CD4-positive, alpha-beta T cell treated with Interleukin-6 at 100 ng/mL for 8 hours (primary cell): ENCODE data around the gene NR2C2.

Experiments
- DNase-seq: peaks from one replicate; pipeline ENCODE4 v3.0.0-alpha.2; 2020; ENCODE audit warnings: mixed read lengths, low spot score

Gene NR2C2

DNA sequence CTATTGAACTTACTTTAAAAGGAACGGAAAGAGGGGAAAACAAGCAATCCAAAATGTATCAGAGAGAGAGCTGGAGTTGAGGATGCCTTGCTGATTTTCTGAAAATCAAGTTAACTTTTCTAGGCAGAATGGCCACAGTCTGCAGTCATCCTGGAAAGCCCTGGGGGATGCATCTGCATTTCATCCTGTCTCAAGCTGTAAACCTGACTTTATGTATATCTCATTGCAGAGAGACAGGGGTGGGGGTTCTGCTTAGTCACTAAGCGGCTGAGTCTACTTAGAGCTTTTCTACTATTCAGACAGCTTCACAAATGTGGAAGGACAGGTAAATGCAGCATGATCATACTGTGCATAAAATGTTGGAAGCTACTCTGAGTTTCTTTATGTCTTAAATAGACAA is 76.3 kb downstream of the NR2C2 start:
- DNase-seq, result no peak

DNA sequence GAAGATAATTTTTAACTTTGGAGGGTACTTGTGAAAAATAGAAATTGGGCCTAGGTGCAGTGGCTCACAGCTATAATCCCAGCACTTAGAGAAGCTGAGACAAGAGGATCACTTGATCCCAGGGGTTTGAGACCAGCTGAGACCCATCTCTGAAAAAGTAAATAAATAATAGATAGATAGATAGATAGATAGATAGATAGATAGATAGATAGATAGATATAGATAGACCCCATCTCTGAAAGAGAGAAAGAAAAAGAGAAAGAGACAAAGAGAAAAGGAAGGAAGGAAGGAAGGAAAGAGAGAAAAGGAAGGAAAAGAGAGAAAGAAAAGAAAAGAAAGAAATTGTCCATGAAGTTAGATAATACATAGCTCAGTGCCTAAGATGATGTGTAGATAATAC is 82.2 kb downstream of the NR2C2 start:
- no peak for DNase-seq

DNA sequence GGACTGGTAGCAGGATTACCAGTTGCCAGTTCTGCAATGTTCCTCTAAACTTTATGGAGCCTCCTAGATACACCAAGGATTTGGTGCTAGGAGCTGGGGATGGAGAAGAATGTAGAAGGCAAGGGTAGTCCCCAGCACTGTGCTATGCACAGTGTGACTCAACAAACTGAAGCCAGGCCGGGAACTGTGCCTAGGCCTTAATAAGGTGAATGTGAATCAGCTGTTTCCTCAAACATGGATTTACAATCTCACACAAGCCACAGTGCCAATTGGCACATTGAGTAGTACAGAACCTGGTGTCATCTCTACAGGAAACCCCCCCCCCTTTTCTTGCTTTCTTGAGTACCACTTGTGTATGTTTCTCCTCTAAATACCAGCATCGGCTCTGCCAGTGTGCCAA is 85.3 kb downstream of the NR2C2 start:
- no peak for DNase-seq

DNA sequence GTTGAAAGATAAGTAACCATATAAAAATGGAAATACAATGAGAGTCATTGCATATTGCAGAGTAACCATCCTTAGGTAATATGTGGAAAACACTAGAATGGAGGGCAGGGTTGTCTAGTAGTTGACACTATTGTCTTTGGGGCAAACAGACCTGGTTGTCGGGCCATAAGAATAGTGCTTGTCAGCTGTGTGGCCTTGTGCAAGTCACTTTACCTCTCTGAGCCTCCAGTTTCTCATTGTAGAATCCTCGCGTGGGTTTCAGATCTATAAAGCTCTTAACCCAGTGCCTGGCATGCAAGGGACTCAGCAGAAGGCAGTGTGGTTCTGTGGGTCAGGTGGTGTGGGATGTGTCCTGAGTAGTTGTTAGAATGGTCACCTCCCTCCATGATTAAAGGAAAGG is 85.7 kb downstream of the NR2C2 start:
- no peak for DNase-seq

DNA sequence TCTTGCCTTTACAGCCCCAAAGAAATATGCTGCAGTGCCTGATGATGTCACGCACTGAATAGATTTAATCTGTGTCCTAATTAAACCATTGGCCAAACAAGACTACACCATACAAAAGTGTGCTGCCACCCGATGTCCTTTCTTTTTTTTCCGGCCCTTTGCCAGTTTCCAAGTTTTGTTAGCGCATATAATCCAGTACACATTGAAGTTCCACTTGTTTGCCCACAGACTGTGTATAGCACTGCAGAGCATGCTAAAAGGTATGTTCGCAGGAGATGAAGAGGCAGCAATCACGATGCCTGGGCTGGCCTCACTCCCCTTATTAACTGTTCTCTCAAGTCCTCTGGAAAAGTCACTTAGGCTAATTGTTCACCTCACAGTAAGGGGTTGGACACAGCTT is 90.9 kb downstream of the NR2C2 start:
- no peak for DNase-seq

DNA sequence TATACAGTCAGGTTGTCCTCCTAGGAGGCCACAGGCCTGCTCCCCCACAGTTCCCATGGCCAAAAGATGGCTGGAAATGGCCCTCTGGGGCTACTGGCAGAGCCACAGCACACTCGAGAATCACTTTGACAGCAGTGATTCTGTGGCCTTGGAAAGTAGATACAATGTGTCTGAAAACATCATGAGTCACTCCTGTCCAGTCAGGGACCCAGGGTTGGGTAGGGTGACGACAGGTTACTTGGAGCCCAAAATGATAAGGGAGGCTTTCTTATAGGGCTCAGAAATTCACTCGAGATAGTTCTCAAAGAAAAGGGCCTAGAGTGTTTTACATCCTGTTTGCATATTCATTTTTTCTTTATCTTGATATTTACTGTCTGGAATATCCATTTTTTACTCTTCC is 93.5 kb downstream of the NR2C2 start:
- DNase-seq, result no peak

DNA sequence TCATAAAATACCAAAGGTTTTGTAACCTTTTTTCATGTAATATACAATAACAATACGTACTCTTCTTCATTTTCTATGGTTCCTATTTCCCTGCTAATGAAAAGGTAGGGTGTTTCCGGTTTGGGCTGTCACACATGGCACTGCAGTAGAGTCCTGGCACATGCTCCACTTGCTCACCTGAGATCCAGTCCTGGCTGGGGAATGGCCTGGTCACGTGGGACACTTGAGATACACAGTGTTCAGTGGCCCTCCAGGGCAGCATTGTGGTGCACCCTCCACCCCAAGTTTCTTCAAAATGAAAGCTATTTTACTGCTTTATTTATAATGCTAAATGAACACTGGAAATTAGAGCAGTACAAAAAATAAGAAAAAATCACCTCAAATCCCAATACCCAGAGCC is 94.6 kb downstream of the NR2C2 start:
- DNase-seq, result no peak

DNA sequence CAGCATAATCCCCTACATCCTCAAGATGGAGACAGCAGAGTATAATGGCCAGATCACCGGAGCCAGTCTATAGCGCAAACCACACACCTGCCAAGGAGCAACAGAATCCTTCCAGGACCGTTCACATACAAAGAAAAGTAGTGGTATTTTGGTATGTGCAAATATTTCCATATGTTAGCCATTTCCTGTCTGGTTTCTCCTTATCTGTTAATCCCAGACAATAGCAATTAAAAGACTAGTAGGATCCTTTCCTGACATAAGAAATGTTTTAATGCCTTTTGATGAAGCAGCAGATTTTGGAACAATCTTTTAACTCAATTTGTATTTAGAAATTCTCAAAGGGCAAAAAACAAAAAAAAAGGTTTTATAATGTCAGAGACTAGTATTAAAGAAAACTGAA is 95.6 kb downstream of the NR2C2 start:
- no peak for DNase-seq

DNA sequence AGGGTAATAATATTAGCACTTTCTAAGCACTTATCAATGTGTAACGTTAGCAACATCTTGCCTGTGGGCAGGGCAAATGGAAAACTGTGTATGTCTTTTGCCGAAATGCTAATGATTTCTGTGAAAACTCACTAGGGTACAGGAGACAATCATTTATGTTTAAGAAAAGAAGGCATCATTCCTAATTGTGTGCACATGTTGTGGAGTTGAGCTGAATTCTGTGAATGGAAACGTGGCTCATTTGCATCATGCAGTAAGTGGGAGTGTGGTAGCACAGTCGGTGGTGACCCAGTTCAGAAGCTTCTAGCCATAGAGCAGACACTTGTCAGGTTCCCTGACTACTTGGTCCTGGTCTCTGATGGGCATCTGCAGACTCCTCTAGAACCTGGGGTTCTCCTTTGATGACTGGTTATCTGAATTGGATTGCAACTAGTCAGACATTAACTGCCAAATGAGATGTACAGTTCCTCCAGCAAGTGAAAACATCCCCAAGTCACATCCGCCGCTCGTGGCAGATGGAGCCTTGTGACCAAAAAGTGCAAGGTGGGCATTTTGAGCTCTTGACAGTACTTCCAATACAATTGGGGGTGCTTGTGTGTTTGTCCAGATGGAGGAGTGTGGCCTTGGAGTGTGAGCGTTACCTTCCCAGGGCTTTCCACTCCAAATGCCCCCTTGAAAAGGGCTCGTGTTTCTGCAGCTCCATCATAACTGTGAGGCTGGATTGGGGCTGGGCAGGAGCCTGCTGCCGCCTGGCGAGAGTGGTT is 96.2 kb downstream of the NR2C2 start:
- DNase-seq, result no peak

DNA sequence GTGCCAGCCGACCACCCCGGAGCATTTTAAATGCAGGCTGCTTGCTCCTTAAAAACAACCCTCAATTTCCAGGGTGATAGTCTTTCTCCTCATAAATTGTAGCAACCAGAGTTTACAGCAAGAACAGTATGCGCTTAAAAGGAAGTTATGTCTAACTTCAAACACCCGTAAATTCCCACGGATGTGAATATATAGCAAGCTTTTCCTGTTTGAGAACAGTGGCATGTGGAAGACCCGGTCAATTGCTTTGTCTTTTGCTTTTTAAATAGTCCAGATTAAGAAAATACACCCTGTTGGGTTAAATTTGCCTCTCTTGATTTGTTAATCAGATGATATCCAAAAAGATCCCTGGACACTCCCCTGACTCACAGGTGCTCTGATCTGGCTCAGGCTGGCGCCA is 96.9 kb downstream of the NR2C2 start:
- DNase-seq, result no peak

DNA sequence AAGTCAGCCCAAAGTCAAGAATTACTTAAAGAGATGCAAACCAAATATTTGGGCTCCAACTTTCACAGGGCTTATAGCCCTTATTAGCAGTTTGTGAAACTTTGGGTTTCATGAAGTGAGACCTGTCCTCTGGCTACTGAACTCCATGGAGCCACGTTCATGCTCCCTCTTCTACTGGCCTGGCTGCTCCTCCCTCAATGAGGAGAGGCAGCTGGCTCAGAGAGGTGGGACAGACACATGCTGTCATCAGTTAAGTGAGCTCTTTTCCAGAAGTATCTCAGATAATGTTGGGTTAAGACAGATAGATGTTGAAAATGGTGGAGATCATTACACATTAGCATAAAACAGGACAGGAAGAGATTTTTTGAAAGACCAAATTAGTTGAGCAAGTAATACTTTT is 98.3 kb downstream of the NR2C2 start:
- DNase-seq, result no peak

DNA sequence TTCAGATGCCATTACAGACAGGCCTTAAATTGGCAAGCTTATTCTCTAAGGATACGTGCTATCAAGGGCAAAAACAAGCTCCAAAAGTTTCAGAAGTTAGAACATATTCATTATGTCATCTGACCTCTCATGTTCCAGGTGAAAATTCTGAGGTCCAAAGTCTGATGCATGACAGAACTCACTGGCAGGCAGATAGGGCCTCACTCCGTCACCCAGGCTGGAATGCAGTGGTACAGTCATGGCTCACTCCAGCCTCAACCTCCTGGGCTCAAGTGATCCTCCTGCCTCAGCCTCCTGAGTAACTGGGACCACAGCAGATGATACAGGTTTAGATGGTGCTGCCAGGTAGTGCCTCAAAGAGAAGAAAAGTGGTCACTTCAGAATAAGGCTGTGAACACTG is 102.2 kb downstream of the NR2C2 start:
- DNase-seq, result no peak

DNA sequence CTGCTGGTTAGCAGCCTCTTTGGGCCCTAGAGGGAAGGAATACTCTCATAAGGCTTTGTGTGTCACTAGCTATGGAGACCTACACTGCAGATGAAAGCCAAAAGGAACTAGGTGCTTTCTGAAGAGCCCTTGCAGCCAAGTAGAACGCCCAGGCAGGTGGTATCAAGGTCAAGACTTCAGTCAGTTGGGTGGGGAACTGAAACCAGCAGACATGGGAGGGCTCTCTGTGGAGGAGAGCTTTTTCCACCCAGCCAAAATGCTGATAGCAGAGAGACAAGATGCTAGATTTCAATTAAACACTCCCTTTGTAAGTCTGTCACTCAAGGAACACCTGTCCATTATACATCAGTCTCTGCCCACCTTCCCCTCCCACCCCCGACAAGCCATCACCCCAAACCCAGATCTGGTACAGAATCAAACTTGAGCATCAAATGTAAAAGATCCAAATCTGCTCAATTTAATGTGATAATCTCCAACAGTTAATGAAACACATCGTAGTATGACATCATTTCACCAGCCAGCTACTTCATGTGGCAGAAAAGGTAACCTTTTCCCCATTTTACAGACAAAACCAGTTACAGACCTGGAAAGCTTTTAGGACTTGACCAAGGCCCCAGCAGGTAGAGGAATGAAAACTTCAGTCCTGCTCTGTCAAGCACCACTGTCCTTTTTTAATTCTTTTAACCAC is 103.2 kb downstream of the NR2C2 start:
- no peak for DNase-seq

DNA sequence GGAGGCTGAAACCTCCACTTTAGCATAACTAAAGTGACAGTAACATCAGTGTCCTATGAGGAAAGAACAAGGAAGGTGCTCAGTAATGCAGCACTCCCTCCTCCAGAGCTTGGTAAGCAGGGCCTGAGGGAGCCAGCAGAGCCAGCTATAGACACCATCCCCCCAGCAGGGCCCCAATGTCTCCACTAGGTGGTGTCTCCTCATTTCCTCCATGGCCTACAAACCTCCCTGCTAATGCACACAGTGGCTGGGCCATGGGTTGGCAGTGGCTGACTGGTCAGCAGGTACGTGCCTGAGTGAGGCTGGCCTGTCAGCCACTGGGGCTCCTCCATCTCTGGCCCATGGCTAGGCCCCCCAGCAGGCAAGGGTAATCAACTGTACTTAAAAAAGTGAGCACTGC is 104.1 kb downstream of the NR2C2 start:
- DNase-seq, result no peak

DNA sequence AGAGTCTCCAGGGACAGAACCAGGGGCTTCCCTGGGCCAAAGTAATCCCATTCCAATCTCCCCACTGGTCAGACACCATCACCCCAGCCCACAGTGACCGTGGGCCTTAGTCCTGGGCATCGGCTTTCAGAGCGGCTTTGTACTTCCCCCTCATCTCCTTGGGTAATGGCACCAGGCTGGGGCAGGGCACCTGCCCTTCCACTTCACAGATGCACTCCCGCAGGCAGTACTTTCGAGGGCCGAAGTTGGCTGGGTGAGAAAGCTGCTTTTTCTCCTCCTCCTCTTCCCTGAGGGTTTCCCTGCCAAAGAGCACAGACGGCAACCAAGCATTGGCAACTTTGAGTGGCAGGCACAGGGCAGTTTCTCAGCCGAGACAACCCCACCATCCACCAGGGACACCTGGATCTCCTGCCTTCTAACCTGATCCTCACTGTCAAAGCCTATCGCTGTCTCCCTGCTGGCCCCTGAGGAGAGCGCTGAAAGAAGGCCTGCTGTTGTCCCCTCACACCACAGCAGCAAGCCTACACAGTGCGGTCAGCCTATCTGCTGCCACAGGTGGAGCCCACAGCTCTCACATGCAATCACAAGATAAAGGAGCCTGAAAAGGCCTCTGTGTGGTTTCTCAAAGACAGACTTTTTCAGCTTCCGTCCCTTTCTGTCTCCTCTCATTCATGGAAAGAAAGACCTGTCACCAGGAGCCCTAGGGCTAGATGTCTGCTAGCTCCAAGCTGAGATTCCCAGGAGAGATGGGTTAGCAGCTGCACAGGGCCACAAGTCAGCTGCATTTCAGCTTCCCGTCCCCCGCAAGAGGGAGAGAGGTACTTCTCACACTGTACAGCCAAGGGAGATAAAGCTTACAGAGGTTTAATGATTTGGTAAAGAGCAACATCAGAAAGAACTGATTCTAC is 105.2 kb downstream of the NR2C2 start:
- no peak for DNase-seq

DNA sequence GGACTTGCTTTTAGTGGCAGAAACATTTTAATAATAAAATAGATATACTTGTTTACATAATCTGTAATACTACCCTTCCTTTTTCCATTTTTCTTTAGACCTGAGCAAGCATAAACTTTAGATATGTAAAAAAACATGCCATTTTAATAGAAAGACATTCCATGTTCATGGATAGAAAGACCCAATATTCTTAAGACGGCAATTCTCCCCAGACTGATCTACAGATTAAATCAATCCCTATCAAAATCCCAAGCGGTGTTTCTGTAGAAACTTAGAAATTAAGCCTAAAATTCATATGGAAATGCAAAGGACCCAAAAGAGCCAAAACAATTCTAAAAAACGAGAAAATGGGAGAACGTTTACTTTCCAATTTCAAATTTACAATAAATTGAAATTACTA is 106.2 kb downstream of the NR2C2 start:
- no peak for DNase-seq

DNA sequence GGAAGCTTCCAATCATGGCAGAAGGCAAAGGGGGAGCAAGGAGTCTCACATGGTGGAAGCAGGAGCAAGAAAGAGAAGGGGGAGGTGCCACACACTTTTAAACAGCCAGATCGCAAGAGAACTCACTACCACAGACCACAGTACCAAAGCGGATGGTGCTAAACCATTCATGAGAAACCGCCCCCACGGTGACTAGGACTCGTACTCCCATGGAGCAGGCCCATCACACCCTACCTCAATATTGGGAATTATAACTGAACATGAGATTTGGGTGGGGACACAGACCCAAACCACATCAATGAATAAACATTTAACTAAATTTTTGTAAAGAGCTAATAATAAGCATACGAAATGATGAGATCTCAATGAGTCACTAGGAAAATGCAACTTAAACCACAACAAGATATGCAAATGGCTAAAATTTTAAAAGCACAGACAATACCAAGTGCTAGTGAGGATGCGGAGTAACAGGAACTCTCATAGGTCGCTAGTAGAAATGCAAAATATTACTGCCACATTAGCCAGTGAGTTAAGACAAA is 107.7 kb downstream of the NR2C2 start:
- DNase-seq, result no peak

DNA sequence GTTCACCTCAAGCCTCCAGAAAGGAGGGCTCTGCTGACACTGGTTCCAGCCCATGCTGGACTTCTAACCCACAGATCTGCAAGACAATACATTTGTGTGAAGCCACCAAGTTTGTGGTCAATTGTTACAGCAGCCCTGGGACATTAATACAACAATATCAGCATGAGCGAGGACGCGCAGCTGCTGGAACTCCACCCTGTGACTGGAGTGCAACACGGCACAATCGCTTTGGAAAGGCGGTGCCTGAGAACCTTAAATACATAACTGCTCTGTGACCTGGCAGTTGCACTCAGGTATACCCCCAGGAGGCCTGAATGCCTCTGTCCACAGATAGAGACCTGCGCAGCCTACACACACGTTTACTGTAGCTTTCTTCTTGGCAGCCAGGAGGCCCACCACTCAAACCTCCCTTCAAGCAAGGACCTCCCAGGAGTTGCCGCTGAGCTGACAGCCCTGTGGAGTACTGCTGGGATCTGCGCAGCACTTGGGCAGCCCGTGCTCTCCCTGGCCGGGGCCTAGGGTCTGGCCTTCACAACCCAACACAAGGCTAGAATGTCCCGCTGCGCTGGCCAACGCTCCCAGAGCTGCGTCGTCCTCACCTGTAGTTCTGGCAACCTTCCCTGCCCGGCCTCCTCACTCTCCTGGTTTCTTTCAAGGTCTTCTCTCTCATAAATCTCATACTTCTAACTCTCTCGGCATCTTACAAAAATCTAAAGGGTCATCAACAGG is 109.5 kb downstream of the NR2C2 start:
- no peak for DNase-seq

DNA sequence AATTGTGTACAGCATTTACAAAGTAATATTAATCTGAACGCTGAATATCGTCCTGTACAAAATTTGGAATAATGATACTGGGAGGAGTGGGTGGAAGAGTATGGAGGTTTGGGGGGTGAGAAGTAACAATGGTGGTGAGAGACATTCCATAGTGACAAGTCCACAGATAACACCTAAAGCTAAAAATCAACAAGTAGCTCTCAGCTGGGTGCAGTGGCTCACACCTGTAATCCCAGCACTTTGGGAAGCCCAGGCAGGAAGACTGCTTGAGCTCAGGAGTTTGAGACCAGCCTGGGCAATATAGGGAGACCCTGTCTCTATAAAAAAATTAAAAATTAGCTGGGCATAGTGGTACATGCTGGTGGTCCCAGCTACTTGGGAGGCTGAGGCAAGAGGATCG is 112.6 kb downstream of the NR2C2 start:
- DNase-seq, result no peak

DNA sequence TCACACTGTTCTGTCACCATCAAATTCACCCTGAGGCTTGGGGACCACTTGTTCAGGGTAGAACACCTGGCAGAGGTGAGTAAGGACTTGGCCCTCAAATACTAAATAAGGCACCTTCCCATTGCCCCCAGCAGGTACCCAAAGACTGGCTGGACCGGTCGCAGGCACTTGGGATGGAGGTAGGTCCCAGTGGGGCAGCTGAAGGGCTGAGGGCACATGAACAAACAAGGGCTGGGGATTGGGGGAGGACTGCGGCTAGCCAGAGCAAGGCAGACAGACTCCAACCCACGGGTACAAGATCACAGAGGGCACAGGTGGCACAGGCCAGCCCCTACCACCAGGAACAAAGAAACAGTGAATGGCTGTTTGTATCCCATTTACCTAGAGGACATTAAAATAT is 115.9 kb downstream of the NR2C2 start:
- no peak for DNase-seq

DNA sequence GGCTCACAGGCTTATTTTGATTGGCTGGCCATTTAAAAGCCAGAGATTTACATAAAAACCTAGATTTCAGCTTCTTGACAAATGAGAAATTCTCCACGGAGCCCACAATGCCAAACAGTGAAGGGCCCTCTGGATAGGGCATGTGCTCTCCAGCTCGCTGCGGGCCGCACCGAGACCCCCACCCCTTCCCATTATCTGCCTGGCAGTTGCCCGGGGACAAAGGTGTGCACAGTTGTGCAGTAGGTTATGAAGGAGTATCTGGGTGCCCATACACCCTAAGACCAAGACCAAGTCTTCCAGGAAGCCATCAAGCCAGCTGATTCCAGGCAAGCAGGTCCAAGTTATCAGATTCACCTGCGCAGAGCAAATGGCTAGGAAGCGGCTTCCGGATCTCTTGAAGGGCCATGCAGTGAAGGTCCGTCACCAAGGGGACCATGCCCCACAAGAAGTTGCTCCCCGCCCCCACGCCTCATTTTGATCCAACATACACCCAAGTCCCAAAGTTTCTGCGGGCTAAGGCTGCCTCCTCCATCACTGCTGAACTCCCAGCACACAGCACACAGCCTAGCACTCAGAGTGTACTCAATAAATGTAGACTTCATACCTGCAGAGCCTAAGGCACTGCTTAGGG is 116.4 kb downstream of the NR2C2 start:
- DNase-seq, result no peak
